Gastrocnemius medialis (tissue), 4 donors: ENCODE results near the gene FAM8A1. TPM values are rescaled to one million over a fixed set of nuclear protein-coding genes. Genes with fewer than 3 reads are reported as not detected.
"Not testable (repeated sequence)": the region's sequence is repeated elsewhere in the genome, so short reads cannot be mapped to it uniquely, and the experiment has no call there.

Experiments used
- ATAC-seq, 2 donors: fragments of 150-250 bp; one replicate each; pipeline ENCODE4 v1.9.1; 2016
- DNase-seq, 2 donors: peaks; one replicate each; pipeline ENCODE4 v3.0.0-alpha.2; 2019
- H3K27ac ChIP-seq, 4 donors: fragments of 200-600 bp; sonication (generic); 1 replicate in 1 of 4; 2 replicates in 3 of 4; pipeline ENCODE4 v1.5.1; 2016 to 2018; ENCODE audit warnings: mild to moderate bottlenecking in 2 of 4, moderate library complexity in 1 of 4
- H3K27me3 ChIP-seq, 3 donors: fragments of 200-600 bp; sonication (generic) in 2 of 3; 1 replicate in 1 of 3; 2 replicates in 2 of 3; pipeline versions ENCODE4 v1.5.1 to v1.6.0; 2016 to 2019; ENCODE audit warnings: mild to moderate bottlenecking in 1 of 3, moderate library complexity in 1 of 3
- H3K36me3 ChIP-seq, 2 donors: fragments of 200-600 bp; sonication (generic) in 1 of 2; one replicate each; pipeline ENCODE4 v1.5.1; 2017 to 2018
- H3K4me1 ChIP-seq, 2 donors: fragments of 200-600 bp; sonication (generic) in 1 of 2; one replicate each; pipeline ENCODE4 v1.5.1; 2016 to 2017; ENCODE audit warnings: mild to moderate bottlenecking in 2 of 2
- H3K4me3 ChIP-seq, 4 donors: fragments of 200-600 bp; sonication (generic) in 3 of 4; 1 replicate in 1 of 4; 2 replicates in 3 of 4; pipeline ENCODE4 v1.5.1; 2016 to 2019; ENCODE audit warnings: mild to moderate bottlenecking in 2 of 4
- H3K9me3 ChIP-seq, 3 donors: fragments of 200-600 bp; sonication (generic) in 2 of 3; 1 replicate in 1 of 3; 2 replicates in 2 of 3; pipeline ENCODE4 v1.5.1; 2016 to 2019
- POLR2A ChIP-seq, 2 donors: fragments of 450-650 bp; IDR thresholded peaks; one replicate each; pipeline ENCODE4 v1.6.1; 2017; ENCODE audit warnings: antibody characterized with exemption in 2 of 2, mild to moderate bottlenecking in 2 of 2, moderate library complexity in 2 of 2
- in situ Hi-C, 4 donors: fragments of 200-750 bp; cut with MboI; loops; one replicate each; pipeline versions ENCODE4 v1.15.0 to v1.8.0; 2017; ENCODE audit warnings: low sequenced_read_pairs in 4 of 4
- intact Hi-C: fragments of 100-400 bp; cut with DNase I; formaldehyde crosslinking; loops from one replicate; pipeline ENCODE4 v1.15.1; 2023; ENCODE audit warnings: low total_unique reads
- total RNA-seq, 4 donors: library from RNA; depleted of rRNA; stranded (reverse); fragments of >200 nt; gene quantifications; one replicate each; pipeline versions ENCODE4 v1.1.0 to v1.2.3, GENCODE V29; 2016
- TF ChIP-seq, protein P1 (sequence below), 5 experiments: fragments of 450-650 bp in 3 of 5; fragments of 200-600 bp in 2 of 5; sonication (generic) in 2 of 5; IDR thresholded peaks in 4 of 5; conservative IDR thresholded peaks in 1 of 5; 1 replicate in 4 of 5; 2 replicates in 1 of 5; pipeline ENCODE4 v1.5.1; 2016 to 2019; ENCODE audit warnings: antibody characterized with exemption in 5 of 5, mild to moderate bottlenecking in 3 of 5, moderate library complexity in 3 of 5

FAM8A1 gene
- total RNA-seq, 4 donors from 2014 or later = 22.7 to 37.3 (median 27.5) TPM

DNA sequence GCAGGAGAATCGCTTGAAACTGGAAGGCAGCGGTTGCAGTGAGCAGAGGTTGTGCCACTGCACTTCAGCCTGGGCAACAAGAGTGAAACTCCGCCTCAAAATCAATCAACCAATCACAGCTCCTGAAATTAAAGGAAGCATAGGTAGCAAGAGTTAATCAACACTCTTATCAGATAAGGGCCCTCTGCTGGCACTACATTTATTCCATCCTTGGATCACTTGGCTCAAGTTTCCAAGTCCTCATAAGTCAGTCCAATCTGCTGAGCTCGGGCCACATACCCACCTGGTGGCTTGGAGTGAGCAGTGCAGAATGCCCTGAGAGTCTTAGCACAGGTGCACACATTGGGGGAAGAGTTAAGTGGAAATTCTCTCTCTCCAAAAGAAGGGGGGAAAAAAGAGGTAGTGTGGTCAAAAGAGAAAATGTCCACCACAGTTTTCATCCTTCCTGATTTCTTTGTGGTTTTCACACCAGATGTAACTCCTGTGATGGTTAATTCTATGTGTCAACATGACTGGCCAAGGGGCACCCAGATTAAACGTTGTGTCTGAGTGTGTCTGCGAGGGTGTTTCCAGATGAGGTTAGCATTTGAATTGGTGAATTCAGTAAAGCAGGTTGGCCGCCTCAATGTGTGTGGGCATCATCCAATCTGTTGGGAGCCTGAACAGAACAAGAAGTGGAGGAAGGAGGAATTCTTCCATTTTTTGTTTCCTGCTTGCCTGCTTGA, 14.2 kb upstream of the FAM8A1 start:
- H3K27me3 ChIP-seq = no peaks in the 10 kb centered on the region
- H3K36me3 ChIP-seq = no peaks in the 10 kb centered on the region
- ATAC-seq (no peak), DNase-seq (no peak)
- in situ Hi-C loops = loop anchor here in 1 of 4 donors (10.0 kb wide), 1 partner anchor 219 kb away; no protein-coding TSS in a partner anchor
- intact Hi-C loops = loop anchor here (10.0 kb wide), 1 partner anchor 311 kb away; no protein-coding TSS in a partner anchor
- H3K4me1 ChIP-seq = peaks cover 7 to 8% of the 10 kb centered on the region in 2 donors
- no peak for TF ChIP-seq POLR2A (IDR thresholded peaks at IDR 0.05)
- TF ChIP-seq, protein P1, sequence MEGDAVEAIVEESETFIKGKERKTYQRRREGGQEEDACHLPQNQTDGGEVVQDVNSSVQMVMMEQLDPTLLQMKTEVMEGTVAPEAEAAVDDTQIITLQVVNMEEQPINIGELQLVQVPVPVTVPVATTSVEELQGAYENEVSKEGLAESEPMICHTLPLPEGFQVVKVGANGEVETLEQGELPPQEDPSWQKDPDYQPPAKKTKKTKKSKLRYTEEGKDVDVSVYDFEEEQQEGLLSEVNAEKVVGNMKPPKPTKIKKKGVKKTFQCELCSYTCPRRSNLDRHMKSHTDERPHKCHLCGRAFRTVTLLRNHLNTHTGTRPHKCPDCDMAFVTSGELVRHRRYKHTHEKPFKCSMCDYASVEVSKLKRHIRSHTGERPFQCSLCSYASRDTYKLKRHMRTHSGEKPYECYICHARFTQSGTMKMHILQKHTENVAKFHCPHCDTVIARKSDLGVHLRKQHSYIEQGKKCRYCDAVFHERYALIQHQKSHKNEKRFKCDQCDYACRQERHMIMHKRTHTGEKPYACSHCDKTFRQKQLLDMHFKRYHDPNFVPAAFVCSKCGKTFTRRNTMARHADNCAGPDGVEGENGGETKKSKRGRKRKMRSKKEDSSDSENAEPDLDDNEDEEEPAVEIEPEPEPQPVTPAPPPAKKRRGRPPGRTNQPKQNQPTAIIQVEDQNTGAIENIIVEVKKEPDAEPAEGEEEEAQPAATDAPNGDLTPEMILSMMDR (IDR thresholded peaks at IDR 0.05 in 4 of 5, conservative IDR thresholded peaks at IDR 0.05 in 1 of 5) = no peak
- no peak overlapping the region for H3K27ac ChIP-seq
- H3K4me3 ChIP-seq = no peak overlapping the region
- H3K9me3 ChIP-seq = no peaks in the 10 kb centered on the region

DNA sequence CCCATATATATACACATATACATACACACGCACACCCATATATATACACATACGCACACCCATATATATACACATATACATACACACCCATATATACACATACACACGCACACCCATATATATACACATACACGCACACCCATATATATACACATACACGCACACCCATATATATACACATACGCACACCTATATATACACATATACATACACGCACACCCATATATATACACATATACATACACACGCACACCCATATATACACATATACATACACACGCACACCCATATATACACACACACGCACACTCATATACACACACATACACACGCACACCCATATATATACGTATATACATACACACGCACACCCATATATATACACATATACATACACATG, 13.5 kb upstream of the FAM8A1 start:
- not testable (repeated sequence) for H3K27me3 ChIP-seq, ATAC-seq, H3K4me1 ChIP-seq, H3K9me3 ChIP-seq, H3K36me3 ChIP-seq, DNase-seq, H3K27ac ChIP-seq, H3K4me3 ChIP-seq
- intact Hi-C loops = loop anchor here (10.0 kb wide), 1 partner anchor 312 kb away; no protein-coding TSS in a partner anchor
- in situ Hi-C loops = loop anchor here in 1 of 4 donors (10.0 kb wide), 1 partner anchor 218 kb away; no protein-coding TSS in a partner anchor

DNA sequence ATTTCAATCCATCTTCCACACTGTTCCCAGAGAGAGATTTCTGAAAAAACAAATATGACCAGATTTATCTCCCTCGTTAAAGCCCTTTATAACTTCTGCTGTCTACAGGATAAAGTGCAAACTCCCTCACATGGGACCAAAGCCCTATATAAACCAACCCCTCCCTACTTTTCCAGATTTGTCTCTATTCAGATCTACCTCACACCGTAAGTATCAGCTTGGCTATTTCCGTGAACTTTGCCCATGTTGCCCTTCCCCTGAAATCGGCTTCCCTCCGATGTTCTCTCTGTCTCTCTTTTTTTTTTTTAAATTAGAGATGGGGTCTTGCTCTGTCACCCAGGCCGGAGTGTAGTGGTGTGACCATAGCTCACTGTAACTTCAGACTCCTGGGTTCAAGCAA, 12.1 kb upstream of the FAM8A1 start:
- intact Hi-C loops (loop anchor here (10.0 kb wide), 1 partner anchor 313 kb away; no protein-coding TSS in a partner anchor), in situ Hi-C loops (loop anchor here in 1 of 4 donors (10.0 kb wide), 1 partner anchor 217 kb away; no protein-coding TSS in a partner anchor)
- Histone ChIP-seq H3K36me3 (no peaks in the 10 kb centered on the region), H3K27ac (no peak overlapping the region), H3K4me1 (peaks cover 7 to 8% of the 10 kb centered on the region in 2 donors), H3K9me3 (no peaks in the 10 kb centered on the region), H3K27me3 (no peaks in the 10 kb centered on the region), H3K4me3 (no peak overlapping the region)
- no peak for DNase-seq
- no peak for ATAC-seq
- no peak for TF ChIP-seq POLR2A (IDR thresholded peaks at IDR 0.05)
- TF ChIP-seq, protein P1 (IDR thresholded peaks at IDR 0.05 in 4 of 5, conservative IDR thresholded peaks at IDR 0.05 in 1 of 5) = no peak

DNA sequence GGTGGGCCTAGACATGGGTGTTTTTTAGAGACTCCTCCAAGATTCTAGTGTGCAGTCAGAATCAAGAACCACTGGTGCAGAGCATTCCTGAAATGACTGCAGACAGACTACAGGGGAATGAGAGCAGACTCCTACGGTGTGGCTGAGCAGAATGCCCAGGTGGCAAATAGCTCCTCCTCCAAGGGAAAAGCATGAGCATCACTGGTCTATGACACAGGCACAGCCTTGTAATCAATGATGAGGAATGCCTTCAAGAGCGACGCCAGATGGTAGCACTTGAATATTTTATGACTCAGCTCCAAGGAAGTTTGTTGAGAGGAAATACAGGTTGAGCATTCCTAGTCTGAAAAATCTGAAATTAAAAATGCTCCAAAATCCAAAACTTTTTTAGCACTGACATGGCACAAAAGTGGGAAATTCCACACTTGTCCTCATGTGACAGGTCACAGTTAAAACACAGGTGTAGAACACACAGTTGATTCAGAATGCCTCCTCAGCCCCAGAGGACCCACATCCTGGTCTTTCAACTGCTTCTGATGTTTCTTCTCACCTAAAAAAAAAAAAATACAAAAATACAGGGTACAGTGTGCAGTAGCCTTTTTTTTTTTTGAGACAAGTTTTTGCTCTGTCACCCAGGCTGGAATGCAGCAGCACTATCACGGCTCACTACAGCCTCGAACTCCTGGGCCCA, 10.6 kb upstream of the FAM8A1 start:
- H3K4me3 ChIP-seq = no peak overlapping the region
- intact Hi-C loops = loop anchor here (10.0 kb wide), 1 partner anchor 315 kb away; no protein-coding TSS in a partner anchor
- TF ChIP-seq POLR2A (IDR thresholded peaks at IDR 0.05) = no peak
- TF ChIP-seq, protein P1 (IDR thresholded peaks at IDR 0.05 in 4 of 5, conservative IDR thresholded peaks at IDR 0.05 in 1 of 5) = no peak

DNA sequence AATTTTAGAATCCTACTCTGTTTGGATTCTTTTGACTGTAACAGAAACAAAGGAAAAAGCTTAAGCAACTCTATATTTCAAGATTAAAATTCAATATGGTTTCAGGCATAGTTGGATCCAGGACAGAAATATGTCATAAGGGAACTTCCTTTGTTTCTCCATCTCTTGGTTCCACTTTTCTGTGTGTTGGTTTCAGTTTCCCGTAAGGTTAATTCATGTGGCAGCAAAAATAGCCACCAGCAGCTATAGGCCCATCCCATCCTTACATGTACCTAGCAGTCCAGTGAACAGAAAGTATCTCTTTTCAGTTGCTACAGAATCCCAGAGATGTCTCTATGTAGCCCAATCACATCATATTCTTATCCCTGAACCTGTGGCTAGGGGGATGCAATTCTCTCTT, 8.8 kb upstream of the FAM8A1 start:
- no peak overlapping the region for H3K4me3 ChIP-seq
- no peaks in the 10 kb centered on the region for H3K9me3 ChIP-seq
- no peaks in the 10 kb centered on the region for H3K27me3 ChIP-seq
- no peak overlapping the region for H3K27ac ChIP-seq
- in situ Hi-C loops = loop anchor here in 1 of 4 donors (10.0 kb wide), 1 partner anchor 214 kb away; no protein-coding TSS in a partner anchor
- DNase-seq (no peak), ATAC-seq (no peak)
- no peak for TF ChIP-seq POLR2A (IDR thresholded peaks at IDR 0.05)
- TF ChIP-seq, protein P1 (IDR thresholded peaks at IDR 0.05 in 4 of 5, conservative IDR thresholded peaks at IDR 0.05 in 1 of 5) = no peak
- no peaks in the 10 kb centered on the region for H3K4me1 ChIP-seq
- intact Hi-C loops = no loop called here
- H3K36me3 ChIP-seq = no peaks in the 10 kb centered on the region

More for the DNA sequence above, 10.6 kb upstream of the FAM8A1 start:
- in situ Hi-C loops = loop anchor here in 2 of 4 donors (10.0 kb wide), 1 partner anchor 215 kb away; no protein-coding TSS in a partner anchor
- Histone ChIP-seq H3K27ac (no peak overlapping the region), H3K4me1 (no peaks in the 10 kb centered on the region), H3K27me3 (no peaks in the 10 kb centered on the region), H3K36me3 (no peaks in the 10 kb centered on the region), H3K9me3 (no peaks in the 10 kb centered on the region)
- ATAC-seq (no peak), DNase-seq (no peak)
